SKM-1 (cell line): ENCODE data around the gene FBLN1.

Source experiments
- DNase-seq: peaks from one replicate; lab custom pipeline; 2025; ENCODE audit not compliant: unreplicated experiment; lab: John Stamatoyannopoulos, UW

The FBLN1 gene

DNA sequence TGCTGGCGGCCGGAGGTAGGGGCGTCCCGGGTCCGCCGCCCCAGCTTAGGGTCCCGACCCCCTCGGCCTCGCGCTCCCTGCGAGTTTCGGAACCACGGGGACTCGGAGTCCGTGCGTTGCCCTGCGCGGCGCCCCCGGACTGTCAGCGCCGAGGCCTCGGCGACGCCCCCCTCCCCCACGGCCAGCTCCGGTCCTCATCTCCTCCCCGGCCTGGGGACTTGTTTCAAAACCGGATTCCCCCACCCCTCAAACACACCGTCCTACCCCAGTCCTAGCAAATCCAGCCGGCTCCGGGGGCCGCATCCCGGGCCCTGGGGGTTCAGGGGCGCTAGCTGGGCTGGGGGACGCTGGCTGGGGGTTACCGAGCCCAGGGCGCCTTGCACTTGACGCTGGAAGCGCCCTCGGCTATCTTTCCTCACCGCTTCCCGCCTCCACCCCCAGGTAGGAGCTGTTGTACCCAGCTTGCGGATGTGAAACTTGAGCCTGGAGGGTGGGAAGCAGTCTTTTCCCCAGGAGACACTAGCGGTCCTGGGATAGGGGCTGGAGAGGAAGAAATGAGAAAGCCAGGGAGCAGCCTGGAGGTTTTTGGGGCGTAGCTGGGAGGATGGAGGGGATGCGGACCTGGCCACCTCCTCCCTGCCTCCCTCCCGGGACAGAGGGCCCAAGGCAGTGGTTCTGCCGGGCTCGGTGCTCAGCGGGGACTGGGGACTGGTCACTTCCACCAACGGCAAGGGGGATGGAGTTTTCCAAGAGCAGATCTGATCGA, 550 bp downstream of the FBLN1 start:
- DNase-seq: no peak

DNA sequence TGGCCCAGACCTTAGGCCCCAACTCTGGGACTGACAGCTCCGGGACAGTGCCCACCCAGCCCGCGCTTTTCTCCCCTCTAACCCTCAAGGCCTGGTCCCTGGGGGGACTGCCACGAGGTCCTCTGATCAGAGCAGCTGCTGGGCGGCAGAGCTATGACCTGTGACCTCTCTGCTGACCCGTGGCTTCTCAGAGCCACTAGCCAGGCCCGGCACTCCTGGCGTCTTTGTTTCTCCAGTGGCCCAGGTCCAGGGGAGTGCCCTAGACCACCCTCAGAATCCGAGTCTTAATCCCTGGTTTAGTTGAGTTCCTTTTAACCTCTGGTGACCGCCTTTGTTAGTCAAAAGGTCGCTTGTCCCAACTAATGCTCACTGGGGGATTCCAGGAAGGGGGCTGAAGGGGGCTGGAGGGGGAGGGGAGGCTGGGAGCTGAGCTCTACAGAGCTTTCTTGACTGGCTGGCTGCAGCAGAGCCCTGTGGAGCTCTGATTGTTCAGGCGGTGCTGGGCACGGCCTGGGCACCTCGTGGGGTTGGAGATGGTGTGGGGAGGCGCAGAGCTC, 1.2 kb downstream of the FBLN1 start:
- DNase-seq: no peak

DNA sequence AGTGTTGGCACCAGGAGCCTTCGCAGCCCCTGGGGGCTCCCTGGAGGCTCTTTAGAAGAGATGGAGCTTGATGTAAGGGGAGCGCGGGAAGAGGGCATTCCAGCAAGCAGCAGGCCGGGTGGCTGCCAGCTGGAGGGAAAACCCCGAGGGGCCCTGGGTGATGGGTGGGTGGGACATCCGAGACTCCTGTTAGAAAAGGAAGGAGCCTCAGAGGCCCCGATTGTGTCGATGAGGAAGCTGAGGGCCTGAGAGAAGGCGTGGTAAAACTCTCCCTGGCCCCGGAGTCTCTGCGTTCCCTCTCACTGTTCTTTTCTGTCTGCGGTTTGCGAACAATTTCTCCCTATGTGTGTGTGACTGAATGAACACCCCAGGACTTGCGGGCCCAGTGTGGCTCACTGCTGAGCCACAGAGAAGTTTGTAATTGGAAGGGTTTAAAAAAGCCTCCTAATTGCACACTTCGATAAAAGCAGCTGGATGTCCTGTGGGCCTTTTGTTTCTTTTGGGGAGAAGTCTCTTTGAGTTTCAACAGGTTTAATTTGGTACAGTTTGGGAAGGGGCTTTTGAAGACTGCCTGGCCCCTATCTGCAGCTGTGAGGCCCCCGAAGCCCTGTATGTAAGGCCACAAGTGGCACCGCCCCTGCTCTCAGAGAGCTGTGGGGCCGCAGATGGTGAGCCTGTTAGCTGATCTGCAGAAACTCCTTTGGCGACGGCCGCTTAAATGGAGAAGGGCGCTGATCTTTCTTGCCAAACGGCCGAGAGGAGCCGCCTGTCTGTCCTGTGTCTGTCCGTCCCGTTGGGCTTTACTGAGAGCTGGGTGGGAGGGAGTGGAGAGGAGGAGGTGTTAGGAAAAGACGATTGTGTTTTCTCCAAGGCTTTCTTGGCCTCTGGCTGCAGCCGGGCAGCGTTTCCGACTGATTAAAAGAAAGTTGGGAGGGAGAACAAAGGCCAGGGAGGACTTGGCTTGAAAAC, 2.0 kb downstream of the FBLN1 start:
- DNase-seq: peak; percentile 71

DNA sequence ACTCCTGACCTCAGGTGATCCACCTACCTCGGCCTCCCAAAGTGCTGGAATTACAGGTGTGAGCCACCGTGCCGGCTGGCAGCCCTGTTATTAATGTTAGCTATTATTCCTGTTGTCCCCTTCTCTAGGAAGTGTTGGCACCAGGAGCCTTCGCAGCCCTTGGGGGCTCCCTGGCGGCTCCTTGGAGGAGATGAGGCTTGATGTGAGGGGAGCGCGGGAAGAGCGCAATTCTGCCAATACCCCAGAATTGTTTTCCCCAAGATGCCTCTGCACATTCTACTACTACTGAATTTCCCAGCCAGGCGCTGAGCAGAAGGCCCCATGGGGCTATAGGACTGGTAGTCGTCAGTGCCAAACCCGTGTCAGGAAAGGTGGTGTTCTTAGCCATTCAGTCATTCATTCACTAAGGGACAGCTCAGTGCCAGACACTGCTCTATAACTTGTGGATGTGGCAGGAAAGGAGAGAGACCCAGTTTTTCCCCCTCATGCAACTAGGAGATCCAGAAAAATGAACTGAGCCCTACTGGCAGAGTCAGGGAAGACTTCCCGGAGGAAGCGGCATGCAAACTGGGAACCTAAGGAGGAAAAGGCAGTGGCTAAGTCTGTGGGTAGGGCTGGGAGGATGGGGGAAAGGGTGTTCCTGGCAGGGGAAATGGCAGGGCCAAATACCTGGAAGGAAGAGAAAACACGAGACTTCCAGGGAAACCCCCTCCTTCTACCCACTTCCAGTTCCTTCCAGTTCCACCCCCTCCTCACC, 3.5 kb downstream of the FBLN1 start:
- DNase-seq: no peak

DNA sequence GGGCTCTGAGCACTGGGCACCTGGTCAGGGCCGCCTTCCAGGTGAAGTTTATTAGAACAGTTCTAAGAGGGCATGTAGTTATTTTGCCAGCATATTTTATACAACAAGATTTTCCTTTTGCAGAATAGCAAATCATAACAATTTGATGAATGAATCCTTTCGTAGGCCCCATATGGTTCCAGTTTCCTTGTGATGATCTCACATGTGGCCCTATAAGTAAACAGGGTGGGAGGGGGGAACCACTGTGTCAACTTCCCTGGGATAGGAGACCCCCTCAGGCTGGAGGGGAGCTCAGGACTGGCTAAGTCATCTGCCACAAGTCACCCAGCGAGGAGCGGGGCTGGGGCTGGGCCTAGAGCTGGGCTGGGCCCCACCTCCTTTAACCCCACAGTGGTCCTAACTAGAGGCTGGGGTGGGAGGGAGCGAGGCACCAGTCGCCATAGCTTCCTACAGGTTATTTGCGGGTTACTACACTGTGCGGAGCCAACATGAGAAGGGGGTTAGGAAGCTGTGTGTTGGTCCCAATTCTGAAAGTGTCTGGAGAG, 4.2 kb downstream of the FBLN1 start:
- DNase-seq: no peak

DNA sequence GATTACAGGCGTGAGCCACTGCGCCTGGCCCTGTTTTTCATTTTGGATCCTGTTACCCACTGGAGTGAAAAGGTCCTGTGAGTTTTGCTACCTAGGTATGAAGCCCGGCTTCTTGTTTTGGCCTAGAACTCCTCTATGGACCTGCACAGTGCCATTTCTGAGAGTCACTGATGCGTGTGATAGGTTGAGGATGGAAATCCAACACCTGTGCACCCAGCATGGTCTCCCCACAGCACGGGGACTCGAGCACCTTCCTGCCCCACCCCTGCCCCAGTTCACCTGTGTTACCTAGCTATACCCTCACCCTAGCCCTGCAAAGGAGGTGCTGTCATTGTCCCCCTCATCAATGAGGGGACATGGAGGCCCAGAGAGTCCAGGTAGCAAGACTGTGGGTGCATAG, 5.1 kb downstream of the FBLN1 start:
- DNase-seq: no peak

DNA sequence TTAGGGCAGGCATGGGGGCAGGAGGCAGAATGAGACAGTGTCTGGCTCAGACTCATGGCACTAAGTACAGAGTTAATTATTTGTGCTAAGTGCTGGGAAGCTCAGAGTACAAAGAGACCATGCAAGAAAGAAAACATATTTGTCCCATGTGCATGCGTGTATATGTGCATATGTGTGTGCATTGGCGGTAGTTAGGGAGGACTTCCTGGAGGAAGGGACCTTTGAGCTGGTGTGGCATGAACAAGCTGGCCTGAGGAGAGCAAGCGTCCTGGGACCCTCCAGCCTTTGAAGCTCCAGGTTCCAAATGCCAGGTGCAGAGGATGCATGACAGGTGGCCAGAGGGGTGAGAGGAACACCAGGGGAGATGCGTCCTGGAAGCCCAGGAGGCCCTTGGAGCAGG, 6.1 kb downstream of the FBLN1 start:
- DNase-seq: no peak

DNA sequence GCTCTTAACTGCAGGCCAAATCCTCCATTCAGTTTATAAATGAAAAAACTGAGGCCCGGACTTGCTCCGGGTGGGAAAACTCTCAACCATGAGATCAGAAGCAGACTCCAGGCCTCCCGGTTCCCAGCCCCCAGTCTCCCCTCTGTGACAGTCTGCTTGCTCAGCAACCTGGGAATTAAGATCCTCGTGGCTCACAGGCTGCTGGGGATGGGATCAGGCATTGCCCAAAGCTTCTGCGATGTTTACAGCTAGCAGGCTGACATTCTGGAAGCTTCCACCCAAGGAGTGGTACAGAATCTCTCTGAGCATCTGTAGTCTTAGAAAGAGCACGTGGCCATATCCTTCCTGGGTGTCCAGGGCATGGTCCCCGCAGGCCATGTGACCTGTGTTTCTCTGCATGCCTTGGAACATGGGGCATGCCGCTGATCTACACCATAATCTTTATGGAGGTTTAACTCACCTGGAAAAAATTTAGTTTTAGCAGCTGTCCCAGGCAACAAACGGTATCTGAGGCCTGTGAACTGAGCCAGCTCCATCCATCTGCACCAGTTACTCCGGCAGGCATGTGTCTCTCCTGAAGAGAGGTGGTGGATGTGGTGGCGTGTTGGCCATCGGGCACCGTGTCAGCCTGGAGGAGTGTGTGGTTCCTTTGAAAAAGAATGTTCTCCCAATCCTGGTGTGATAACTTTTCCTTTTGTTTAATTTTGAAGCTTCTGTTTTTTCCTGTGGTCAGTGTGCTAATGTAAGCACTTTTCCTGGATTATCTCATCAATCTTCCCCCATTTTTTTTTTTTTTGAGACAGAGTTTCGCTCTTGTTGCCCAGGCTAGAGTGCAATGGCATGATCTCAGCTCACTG, 7.9 kb downstream of the FBLN1 start:
- DNase-seq: no peak

DNA sequence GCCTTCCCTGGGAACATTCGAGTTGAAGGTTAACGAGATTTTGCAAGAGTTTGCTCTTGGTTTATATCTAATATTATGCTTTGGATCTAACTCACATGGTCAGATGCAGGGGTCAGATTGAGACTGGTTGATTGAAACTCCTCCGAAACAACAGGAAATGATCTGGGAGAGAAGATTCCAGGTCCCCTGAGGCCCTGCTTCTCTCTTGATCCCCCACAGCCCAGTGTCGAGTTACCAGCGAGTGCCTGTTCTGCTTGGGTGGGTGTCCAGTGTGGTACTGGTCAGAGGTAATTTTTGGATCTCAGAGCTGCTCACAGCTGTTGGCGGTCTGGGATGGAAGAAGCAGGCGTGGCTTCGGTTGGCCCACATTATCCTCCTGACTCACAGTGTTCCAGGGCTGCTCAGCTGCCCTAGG, 9.2 kb downstream of the FBLN1 start:
- DNase-seq: no peak

DNA sequence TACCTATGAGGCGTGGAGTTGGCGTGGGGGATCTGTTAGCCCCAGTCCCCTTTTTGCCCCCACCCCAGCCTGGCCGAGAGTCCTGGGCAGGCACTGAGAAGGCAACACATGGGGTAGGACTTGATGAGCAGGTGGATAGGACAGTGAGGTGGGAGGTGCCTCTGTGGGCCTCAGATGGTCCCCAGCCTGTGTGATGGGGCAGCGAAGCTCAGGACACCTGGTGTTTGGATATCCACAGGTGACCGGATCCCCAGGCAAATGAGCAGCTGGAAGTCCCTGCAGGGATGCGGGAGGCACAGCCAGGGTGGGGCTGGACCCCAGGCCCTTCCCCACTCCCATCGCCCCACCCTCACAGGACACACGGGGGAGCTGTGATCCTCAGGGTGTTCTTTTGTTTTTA, 9.7 kb downstream of the FBLN1 start:
- DNase-seq: no peak

DNA sequence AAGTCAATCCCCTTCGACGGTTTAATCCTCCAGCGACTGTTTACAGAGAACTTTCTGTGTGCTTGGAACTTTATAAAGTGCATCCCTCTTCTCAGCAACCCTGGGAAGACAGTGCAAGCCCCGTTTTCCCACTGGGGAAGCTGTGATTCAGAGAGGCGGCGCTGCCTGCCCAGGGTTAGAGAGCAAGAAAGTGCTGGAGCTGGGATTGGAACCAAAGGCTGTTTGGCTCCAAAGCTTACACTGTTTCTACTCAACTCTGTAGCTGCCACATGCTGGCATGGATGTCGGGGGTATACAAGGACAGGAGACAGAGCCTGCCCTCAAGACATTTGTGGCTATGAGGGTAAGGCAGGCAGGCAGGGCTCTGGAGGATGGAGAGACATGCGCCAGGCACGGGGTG, 13.0 kb downstream of the FBLN1 start:
- no peak for DNase-seq

DNA sequence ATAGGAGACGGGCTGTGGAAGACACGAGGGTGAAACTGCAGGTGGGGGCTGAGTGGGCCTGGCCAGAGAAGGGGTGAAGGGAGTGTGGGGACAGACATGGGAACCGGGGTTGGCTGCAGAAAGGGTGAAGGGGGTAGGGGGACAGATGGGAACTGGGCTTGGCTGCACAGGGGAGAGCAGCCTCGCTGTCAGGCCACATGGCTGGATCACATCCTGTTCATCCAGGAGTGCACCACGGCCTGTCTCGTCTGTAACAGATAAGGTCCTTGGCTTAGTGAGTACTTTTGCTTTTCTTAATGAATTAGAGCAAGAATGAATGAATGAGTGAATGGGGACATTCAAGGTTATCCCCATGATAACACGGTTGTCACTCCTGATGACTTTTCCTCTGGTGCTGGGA, 13.5 kb downstream of the FBLN1 start:
- no peak for DNase-seq

DNA sequence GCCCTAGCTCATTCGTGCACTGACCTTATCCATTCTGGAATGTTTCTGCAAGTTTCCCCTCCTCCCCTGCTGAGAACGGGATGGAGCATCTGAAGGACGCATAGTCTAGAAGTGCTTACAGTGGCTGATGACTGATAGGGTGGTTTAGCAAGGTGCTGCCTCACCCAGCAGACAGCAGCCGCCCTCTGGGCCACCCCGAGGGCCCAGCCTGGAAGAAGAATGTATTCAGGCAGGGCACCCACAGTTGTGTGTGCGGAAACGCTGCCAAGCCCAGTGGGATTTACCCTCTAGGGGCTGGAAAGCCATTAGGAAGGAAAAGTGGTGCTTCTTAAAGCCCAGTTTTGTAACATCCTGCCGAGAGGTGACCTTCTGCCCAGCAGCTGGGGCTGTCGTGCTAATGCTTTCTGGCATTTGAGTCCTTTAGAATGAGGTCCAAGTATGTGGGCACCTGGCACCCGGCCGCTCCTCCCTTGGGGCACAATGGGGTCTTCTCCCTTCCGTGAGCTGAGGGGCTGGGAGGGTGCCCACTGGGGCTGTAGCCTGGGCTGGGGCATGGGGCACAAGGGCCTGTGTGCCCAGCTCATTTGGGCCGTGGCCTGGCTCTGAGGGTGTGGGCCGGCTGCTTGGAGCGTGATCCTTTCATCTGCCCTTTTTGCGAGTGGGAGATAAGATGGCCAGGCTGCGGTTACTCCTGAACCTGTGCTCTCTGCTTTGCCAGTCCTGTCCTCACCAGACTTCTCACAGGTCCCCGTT, 14.4 kb downstream of the FBLN1 start:
- no peak for DNase-seq

DNA sequence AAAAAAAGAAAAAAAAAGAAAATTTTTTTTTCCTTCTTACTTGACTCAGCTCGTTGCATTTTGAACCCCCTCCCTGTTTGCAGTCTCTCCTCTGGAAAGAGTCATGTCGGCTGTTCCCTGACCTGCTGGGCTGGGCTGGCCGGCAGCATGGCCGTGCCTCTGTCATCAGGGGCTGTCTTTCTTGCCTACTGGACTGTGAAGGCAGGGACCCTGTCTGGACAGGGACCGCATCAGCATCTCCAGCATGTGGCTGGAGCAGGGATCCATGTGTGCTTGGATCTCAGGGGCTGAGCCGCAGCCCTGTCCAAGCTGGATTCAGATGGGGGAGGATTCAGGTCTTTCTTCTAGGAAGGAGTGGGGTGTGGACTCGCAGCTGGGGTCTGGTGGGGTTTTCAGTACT, 15.5 kb downstream of the FBLN1 start:
- DNase-seq: no peak

DNA sequence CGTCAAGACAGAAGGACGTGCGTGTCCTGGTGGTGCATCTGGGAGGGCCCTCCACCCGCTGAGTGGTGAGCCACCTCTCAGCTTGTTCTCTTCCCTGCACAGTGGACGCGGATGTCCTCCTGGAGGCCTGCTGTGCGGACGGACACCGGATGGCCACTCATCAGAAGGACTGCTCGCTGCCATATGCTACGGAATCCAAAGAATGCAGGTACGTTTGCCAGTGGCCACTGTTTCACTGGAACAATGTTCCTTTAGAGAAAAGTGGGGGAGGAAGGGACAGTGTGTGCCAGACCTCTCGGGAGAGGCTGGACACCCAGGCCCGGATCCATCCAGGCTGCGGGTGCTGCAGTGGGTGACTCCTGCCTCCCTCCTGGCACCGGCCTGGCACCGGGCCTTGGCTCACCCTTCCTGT, 15.9 kb downstream of the FBLN1 start:
- DNase-seq: no peak

DNA sequence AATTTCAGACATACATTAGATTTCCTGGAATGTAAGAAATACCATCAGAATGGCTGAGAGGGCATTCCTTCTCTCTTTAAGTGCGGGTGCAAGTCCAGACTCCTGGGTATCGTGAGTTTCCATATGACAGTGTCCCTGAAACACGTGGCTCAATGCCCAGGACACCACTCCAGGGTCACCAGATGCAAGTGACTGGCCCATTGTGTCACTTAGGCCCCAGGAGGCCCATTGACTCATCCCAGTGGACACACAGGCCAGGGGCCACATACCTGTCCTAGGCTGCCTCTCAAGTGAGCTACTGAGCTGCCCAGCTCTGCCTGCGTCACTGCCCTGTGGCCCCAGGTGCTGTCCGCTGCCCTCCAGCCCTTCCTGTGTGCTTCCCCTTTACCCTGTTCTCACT, 18.5 kb downstream of the FBLN1 start:
- DNase-seq: no peak

DNA sequence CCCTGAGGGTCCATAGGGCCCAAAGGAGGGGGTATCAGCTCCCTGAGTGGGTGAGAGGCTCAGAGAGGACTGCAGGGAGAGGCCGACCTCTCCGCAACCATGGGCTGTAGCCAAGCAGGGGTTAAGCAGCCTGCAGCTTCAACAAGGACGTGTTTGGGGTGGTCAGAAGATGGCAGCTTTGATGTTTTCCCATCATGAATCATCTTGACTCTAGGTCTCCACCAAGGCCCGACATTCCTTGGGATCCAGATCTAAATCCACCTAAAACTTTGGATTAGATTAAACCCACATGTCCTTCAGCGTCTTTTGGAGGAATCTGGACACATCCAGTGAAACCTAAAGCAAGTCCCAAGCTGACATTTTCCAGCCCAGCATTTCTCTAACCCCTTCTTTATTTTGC, 19.8 kb downstream of the FBLN1 start:
- no peak for DNase-seq

DNA sequence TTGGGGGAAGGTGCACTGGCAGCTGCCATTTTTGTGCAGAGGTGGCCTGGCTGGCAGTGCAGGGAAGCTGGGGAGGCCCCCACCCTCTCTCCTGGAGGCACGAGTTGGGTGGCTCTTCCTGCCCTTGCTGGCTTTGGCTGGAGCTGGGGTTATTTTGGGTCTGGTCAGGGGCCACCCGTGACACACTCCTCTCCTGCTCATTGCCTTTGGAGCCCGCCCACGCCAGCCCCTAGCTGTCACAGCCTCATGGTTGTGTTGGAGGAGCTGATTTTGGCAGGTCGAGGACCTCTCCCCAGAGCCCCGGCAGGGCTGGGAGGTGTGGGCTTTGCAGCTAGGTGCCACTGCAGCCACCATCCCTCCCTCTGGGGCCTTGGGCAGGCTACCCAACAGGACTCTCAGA, 21.5 kb downstream of the FBLN1 start:
- no peak for DNase-seq

DNA sequence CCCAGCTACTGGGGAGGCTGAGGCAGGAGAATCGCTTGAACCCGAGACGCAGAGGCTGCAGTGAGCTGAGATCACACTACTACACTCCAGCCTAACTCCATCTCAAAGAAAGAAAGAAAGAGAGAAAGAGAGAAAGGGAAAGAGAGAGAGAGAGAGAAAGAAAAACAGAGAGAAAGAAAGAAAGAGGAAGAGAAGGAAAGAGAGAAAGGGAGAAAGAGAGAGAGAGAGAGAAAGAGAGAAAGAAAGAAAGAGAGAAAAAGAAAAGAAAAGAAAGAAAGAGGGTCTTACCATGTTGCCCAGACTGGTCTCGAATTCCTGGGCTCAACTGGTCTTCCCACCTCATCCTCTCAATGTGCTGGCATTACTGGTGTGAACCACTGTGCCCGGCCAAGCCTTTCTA, 22.3 kb downstream of the FBLN1 start:
- DNase-seq: no peak
